Mononuclear cell (primary cell): Measurements from ENCODE around the gene NPIPB5. TPM values are rescaled to one million over a fixed set of nuclear protein-coding genes. Genes with fewer than 3 reads are reported as not detected.
"Not testable (repeated sequence)": the region's sequence is repeated elsewhere in the genome, so short reads cannot be mapped to it uniquely, and the experiment has no call there.

Source experiments
- H3K27me3 ChIP-seq: 2 replicates; pipeline ENCODE4 v1.6.0; 2011; ENCODE audit warnings: low read length, control low read depth; ENCODE audit not compliant: insufficient read depth
- H3K4me1 ChIP-seq: 2 replicates; pipeline ENCODE4 v1.5.1; 2011; ENCODE audit warnings: mild to moderate bottlenecking, low read length, control low read depth; ENCODE audit not compliant: insufficient read depth
- H3K4me3 ChIP-seq: 2 replicates; pipeline ENCODE4 v1.5.1; 2011; ENCODE audit warnings: mild to moderate bottlenecking, low read length, moderate library complexity
- H3K9me3 ChIP-seq: 2 replicates; pipeline ENCODE4 v1.5.1; 2011; ENCODE audit warnings: low read depth, mild to moderate bottlenecking, control low read depth, low read length
- total RNA-seq: library from RNA; depleted of rRNA; stranded (reverse); fragments of >200 nt; gene quantifications from one replicate; pipeline ENCODE4 v1.2.3, GENCODE V29; 2012

Gene NPIPB5
- 329 TPM for total RNA-seq

DNA sequence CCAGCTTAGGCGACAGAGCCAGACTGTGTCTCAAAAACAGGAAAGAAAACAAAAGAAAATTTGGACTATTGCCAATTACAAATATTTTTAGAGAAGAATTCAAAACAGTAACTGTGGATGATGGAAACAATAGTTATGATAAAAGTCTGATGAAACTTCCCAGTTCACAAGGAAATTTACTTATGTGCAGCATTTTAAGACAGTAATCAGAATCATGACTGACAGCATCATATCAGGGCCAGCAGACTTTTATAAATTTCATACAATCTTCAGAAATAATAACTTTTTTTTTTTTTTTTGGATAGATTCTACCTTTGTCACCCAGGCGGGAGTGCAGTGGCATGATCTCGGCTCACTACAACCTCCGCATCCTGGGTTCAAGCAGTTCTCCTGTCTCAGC lies at the start of gene NPIPB5:
Gene NPIPB5, plus strand, starts transcription at position 301 of the 400 bp plus-strand sequence. CDS start 2,911 bp downstream, outside the sequence.
- H3K4me3 ChIP-seq, H3K27me3 ChIP-seq, H3K9me3 ChIP-seq, H3K4me1 ChIP-seq: not testable (repeated sequence)

GRCh38 chr16:22468846-22469245 lies 41.8 kb upstream of the NPIPB5 start:
- not testable (repeated sequence) for H3K27me3 ChIP-seq, H3K4me1 ChIP-seq, H3K9me3 ChIP-seq, H3K4me3 ChIP-seq

- H3K9me3 ChIP-seq, H3K4me1 ChIP-seq: not testable (repeated sequence)
Measured at GRCh38 chr16:22537996-22538395, 27.3 kb downstream of the NPIPB5 start.

GRCh38 chr16:22544809-22545208 lies 34.1 kb downstream of the NPIPB5 start:
- H3K27me3 ChIP-seq, H3K4me1 ChIP-seq, H3K4me3 ChIP-seq, H3K9me3 ChIP-seq: not testable (repeated sequence)

More at GRCh38 chr16:22537996-22538395, 27.3 kb downstream of the NPIPB5 start:
- not testable (repeated sequence) for H3K27me3 ChIP-seq, H3K4me3 ChIP-seq

GRCh38 chr16:22546630-22547029 lies 35.9 kb downstream of the NPIPB5 start:
- H3K4me3 ChIP-seq, H3K27me3 ChIP-seq, H3K4me1 ChIP-seq, H3K9me3 ChIP-seq: not testable (repeated sequence)

- H3K4me3 ChIP-seq, H3K9me3 ChIP-seq, H3K27me3 ChIP-seq, H3K4me1 ChIP-seq: not testable (repeated sequence)
Measured at GRCh38 chr16:22547170-22547765, 36.6 kb downstream of the NPIPB5 start.

DNA sequence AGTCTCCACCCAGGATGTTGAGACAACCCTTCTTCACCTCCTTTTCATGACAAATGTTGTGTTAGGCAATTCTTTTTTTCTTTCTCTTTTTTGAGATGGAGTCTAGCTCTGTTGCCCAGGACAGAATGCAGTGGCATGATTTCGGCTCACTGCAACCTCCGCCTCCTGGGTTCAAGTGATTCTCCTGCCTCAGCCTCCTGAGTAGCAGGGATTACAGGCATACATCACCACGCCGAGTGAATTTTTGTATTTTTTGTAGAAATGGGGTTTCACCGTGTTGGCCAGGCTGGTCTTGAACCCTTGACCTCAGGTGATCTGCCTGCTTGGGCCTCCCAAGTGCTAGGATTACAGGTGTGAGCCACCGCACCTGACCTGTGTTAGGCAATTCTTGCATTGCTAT lies 39.2 kb downstream of the NPIPB5 start:
- not testable (repeated sequence) for H3K27me3 ChIP-seq, H3K9me3 ChIP-seq, H3K4me1 ChIP-seq, H3K4me3 ChIP-seq

DNA sequence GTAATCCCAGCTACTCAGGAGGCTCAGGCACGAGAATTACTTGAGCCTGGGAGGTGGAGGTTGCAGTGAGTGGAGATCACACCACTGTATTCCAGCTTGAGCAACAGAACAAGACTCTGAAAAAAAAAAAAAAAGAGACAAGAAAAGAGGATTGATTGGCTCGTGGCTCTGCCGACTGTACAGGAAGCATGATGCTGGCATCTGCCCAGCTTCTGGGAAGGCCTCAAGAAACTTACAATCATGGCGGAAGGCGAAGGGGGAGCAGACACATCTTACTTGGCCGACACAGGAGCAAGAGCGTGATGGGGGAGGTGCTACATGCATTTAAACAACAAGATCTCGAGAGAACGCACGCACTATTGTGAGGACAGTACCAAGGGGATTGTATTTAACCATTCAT lies 40.5 kb downstream of the NPIPB5 start:
- not testable (repeated sequence) for H3K4me3 ChIP-seq, H3K9me3 ChIP-seq, H3K4me1 ChIP-seq, H3K27me3 ChIP-seq

DNA sequence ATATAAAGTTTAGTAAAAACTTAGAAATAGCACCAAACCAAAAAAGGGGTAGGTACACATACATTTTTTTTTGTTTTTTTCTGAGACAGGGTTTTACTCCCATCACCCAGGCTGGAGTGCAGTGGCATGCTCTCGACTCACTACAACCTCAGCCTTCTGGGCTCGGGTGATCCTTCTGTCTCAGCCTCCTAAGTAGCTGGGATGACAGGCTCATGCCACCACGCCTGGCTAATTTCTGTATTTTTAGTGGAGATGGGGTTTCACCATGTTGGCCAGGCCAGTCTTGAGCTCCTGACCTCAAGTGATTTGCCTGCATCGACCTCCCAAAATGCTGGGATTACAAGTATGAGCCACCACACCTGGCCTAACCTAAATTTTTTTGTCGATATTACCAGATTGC lies 41.0 kb downstream of the NPIPB5 start:
- H3K4me3 ChIP-seq, H3K27me3 ChIP-seq, H3K9me3 ChIP-seq, H3K4me1 ChIP-seq: not testable (repeated sequence)

GRCh38 chr16:22556759-22557158 lies 46.1 kb downstream of the NPIPB5 start:
- not testable (repeated sequence) for H3K27me3 ChIP-seq, H3K9me3 ChIP-seq, H3K4me3 ChIP-seq, H3K4me1 ChIP-seq

Other genes with a start within 250 kb of the NPIPB5 start
- 112 TPM for gene POLR3E, start 213.5 kb upstream of the NPIPB5 start, total RNA-seq
- 89.8 TPM for gene CDR2, start 136.3 kb upstream of the NPIPB5 start, total RNA-seq